ENCODE data around the gene FZR1. TPM values are rescaled to one million over a fixed set of nuclear protein-coding genes. Genes with fewer than 3 reads are reported as not detected.
"Not testable (repeated sequence)": the region's sequence is repeated elsewhere in the genome, so short reads cannot be mapped to it uniquely, and the experiment has no call there.

The FZR1 gene
- polyA plus RNA-seq, 4 donors = 45.1 to 72.5 (median 59.0) TPM

DNA sequence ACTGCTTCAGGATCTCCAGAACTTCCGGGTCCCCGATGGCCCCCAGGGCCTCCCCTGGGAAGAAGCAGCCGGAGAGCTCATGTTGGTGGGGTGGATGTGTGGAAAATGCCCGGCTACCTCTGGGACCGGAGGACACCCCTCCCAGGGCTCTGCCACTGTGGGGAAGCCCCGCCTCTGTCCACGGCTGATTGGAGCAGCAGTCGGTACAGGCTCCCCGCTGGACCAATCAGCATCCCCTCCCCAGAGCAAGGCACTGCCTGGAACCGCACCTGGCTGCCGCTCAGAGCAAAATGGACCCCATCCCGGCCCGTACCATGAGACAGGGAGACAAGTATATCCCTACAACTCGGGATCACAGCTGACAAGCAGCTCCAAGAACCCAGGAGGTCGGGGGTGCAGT lies 12.1 kb upstream of the FZR1 start:
- DNase-seq (ENCODE audit: low read depth in 4 of 4, low spot score in 2 of 4) = no peak

DNA sequence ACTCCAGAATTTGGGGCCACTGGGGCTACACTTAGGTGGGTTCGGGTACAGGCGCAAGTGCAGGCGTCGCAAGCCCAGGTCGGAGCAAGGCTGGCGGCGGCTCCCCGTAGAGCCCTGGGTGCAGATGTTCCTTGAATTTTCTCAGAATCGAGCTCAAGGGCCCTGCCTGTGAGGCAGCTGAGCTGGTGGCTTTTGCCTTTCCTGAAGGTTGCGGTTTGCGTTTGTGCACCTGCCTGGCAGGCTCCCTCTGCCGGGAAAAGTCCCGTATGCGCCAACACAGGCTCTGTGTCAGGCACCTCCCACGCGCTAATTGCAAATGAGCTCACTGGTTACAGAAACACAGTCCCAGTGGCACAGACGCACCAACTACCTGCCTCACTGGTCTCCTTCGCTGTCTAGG lies 11.6 kb upstream of the FZR1 start:
- DNase-seq (ENCODE audit: low read depth in 4 of 4, low spot score in 2 of 4) = no peak

- DNase-seq (ENCODE audit: low read depth in 4 of 4, low spot score in 2 of 4) = no peak
Observed at GRCh38 chr19:3496392-3497273, 9.5 kb upstream of the FZR1 start.

DNA sequence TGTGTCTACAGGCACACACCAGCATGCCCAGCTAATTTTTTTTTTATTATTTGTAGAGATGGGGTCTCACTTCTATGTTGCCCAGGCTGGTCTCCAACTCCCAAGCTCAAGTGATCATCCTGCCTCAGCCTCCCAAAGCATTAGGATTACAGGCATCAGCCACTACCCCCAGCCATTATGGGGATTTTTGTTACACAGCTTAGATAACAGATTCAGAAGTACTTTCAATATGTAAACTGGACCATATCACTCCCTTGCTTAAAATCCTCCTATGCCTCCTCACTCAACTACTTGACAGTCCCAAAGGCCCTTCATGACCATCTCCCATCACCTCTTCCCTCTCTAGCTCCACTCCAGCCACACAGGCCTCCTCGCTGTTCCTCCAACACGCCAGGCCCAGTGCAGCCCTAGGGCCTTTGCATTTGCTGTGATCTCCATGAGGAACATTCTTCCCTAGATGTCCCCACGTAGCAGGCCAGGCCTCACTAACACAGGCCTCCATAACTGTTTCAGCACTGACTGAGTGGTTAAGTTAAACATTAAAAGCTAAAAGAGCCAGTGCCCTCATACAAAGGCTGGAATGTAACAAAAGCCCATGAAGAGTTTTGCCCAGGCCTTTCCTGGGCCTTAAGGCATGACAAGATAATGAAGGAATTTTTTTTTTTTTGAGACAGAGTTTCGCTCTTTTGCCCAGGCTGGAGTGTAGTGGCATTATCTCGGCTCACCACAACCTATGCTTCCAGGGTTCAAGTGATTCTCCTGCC lies 8.2 kb upstream of the FZR1 start:
- no peak for DNase-seq (ENCODE audit: low read depth in 4 of 4, low spot score in 2 of 4)

DNA sequence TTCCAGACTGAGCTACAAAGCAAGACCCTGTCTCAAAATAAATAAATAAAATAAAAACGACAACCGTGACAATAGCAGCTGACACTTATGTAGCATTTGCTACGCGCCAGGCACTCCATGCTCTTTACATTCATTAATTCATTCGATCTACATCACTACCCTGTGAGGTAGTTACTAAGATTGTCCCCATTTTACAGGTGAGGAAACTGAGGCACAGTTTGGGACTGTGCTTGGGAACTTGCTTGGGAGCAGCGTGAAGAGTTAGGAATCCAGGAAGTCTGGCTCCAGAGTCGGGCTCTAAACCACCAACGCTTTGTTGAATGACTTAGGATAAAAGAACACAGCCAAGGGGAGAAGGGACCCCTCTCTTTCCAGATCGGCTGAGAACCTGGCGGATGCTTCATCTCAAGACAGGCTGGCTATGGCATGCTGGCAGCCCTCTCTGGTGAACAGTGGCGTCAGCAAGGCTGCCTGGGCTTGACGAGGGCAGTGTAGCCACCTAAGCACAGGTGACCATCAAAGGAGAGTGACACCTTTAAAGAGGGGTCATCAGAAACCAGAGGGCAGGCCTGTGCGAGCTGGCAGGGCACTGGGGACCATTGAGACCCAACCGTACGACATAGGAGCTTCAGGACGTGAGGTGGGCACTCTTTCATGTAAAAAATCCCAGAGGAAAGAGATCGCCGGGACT lies 6.2 kb upstream of the FZR1 start:
- no peak for DNase-seq (ENCODE audit: low read depth in 4 of 4, low spot score in 2 of 4)

GRCh38 chr19:3500429-3501101 lies 5.5 kb upstream of the FZR1 start, which contains the start of gene DOHH:
Gene DOHH (minus strand): TSS chr19:3500674. CDS start chr19:3496814, 3,860 bp downstream.
- peak; percentile 94 to 96 (median 96) for DNase-seq (ENCODE audit: low read depth in 4 of 4, low spot score in 2 of 4)

- no peak for DNase-seq (ENCODE audit: low read depth in 4 of 4, low spot score in 2 of 4)
Observed at GRCh38 chr19:3501780-3502179, 4.3 kb upstream of the FZR1 start.

- no peak for DNase-seq (ENCODE audit: low read depth in 4 of 4, low spot score in 2 of 4)
Observed at GRCh38 chr19:3503036-3503572, 3.0 kb upstream of the FZR1 start.

DNA sequence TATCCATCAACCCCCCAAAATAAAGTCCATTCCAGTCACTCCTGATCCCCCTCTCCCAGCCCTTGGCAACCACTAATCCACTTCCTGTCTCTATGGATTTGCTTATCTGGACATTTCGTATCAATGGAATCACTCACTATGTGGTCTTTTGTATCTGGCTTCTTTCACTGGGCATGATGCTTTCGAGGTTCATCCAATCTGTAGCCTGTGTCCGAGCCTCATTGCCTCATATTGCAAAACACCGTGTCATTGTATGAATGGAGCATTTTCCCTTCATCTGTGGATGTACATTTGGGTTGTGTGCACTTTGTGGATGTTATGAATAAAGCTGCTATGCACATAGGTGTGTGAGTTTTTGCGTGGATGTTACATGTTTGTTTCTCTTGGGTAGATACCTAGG lies 1.4 kb upstream of the FZR1 start:
- DNase-seq (ENCODE audit: low read depth in 4 of 4, low spot score in 2 of 4) = no peak

DNA sequence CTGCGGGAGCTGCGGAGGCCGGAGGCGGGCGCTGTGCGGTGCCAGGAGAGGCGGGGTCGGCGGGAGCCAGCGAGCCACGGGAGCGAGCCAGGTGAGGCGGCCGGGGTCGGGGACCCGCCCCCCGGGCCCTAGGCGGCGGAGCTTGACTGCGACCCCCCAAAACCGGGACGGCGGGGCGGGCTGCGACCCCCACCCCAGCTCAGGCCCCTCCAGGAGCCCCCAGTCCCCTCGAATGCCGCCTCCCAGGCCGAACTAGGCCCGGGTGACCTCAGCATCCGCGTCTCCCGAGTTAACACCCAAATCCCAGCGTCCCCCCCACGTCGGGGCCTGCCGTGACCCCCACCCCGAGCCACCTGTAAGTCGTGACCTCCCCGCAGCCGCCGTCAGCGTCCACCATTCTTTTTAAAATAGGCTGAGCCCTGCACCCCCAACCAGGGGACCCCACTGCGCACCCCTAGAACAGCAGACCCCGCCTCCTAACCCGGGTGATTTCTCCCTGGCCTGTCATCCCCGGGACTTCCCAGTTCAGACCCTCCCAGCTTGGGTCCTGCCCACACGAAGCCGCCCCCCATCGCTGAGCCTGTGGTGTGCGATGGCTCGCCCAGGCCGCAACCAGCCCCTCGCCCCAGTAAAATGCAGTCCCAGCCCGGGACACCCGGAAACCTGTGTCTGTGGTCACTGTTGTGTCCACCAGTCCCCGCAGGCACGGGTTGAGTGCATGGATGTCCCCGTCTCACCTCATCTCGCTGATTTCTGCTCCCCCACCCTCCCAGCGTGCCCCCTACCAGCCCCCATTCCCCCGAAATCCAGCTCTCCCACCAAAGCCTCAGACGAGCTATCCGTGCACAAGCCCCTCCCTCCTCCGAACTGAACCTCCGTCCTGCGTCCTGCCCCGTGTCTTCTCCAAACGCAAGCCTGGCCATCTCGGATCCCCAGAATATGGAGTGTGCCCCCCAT lies 551 bp downstream of the FZR1 start:
- DNase-seq (ENCODE audit: low read depth in 4 of 4, low spot score in 2 of 4) = no peak

DNA sequence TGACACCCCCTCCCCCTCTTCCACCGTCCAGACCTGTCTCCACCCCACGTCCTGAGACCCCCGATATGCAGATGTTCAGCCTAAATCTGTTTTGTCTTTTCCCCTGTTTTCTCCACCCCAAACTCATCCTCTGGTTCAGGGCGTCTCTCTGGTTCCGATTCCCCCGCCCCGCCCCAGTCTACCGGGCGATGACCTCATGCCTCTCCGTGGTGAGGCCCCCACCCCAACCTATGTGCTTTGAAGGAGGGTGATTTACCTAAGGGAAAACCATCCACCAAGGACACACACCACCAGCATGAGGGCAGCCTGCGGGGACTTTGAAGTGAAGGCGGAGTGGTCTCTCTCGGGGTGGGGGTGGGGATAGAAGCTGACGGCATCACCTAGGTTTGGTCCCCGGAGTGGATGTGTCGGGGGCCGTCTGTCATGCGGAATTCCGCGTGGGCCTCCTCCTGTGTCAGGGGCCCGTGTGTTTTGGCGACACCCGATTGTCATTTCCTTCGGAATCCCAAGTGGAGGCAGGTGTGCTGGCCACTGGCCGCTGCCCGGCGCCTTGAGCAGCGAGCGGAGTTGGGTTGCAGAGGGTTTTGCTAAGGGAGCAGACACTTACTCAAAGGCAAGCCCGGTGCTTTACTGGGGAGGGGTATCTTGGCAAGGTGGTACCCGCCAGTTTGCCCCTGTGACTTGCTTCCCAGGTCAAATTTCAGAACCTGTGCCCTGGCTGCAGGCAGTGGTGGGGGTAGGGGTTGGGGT lies 1.4 kb downstream of the FZR1 start:
- no peak for DNase-seq (ENCODE audit: low read depth in 4 of 4, low spot score in 2 of 4)

DNA sequence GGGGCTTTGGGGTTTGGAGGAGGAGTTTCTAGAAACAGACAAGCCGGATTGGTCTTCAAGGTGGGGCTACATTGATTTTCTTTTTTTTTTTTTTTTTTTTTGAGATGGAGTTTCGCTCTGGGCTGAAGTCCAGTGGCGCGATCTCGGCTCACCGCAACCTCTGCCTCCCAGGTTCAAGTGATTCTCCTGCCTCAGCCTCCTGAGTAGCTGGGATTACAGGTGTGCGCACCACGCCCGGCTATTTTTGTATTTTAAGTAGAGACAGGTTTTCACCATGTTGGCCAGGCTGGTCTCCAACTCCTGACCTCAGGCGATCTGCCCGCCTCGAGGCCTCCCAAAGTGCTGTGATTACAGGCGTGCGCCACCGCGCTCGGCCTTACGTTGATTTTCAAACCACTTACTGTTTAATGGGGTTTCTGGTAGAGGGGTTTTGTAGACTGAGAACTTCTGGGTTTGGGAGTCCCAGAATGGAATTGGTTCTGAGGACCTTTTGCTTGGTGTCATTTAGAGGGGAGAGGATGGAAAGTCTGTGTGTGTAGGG lies 2.1 kb downstream of the FZR1 start:
- DNase-seq (ENCODE audit: low read depth in 4 of 4, low spot score in 2 of 4) = not testable (repeated sequence)

DNA sequence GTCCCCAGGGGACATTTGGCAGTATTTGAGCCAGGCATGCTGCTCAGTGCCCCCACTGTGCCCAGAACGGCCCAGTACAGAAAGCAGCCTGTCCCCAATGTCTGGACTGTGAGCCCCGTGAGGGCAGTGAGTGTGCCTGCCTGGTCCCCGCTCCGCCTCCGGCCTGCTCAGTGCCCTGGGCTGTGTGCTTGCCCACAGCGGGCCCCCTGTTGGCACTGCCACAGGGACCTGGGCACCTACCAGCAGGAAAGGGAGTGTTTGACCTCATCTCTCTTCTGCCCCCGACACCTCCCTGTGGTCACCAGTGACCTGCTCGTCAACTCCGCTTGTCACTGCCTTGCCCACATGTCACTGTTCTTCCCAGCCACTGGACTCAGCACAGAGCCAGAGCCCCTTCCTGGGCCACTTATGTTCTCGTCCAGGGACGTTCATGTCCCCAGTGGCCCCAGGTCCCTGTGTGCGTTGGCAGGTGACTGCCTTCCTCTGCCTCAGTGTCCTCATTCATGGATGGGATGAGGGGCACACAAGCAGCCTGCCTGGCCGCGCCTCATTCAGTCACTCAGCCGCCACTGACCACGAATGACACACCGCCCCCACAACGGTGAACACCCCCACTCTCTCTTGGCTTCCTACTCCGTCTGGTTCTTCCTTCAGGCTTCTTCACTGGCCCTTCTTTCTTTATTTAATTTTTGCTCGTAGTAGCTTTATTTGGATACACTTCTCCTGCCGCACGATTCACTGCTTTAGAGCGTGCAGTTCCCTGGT lies 2.8 kb downstream of the FZR1 start:
- no peak for DNase-seq (ENCODE audit: low read depth in 4 of 4, low spot score in 2 of 4)

DNA sequence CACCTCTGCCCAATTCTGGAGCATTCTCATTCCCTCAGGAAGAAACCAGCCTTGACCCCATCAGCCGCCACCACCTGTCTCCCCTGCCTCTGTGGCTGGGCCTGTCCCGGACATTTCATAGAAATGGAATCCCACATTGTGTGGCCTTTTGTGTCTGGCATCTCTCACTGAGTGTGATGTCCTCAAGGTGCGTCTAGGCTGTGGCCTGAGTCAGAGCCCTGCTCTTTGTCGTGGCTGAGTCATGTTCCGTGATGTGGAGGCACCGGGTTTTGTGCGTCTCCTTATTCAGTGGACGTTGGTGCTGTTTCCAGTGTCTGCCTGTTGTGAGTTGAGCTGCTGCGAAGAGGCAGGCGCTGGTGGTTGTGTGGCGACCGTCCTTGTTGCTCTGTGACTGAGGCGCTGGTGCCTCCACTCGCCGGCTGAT lies 3.5 kb downstream of the FZR1 start:
- no peak for DNase-seq (ENCODE audit: low read depth in 4 of 4, low spot score in 2 of 4)

- DNase-seq (ENCODE audit: low read depth in 4 of 4, low spot score in 2 of 4) = no peak
Observed at GRCh38 chr19:3510727-3511126, 4.6 kb downstream of the FZR1 start.

DNA sequence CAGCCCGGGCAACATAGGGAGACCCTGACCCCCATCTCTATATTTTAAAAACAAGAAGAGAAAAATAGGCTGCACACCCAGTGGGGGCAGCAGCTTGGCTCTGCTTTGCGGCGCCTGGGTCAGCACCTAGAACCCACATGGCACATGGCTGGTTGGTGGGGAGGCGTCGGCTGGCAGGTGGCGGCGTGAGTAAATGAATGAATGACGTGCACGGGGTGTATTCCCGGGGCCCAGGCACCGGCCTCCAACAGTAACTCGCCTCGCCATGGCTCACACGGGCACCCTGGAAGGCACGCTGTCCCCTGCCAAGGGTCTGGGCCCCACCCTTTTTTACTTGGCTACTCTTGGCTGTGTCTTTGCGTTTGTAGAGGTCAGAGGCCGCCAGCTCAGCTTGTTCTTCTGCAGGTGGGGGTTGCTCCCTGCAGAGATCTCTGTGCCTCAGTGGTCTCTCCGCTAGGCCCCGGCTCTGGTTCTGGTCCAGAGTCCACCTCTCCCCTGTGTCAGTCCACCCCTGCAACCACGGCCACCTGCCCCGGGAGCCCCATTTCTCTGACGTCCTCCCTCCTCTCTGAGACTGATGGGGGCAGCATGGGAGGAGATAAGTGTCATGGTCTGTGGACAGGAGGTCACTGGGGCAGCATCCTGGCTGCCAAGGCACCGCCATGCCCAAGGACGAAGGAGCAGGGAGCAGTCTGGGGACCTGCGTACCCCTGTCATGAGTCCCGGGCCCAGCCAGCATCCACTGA lies 5.6 kb downstream of the FZR1 start:
- no peak for DNase-seq (ENCODE audit: low read depth in 4 of 4, low spot score in 2 of 4)
